Tibial artery (tissue), 4 donors: ENCODE measurements around the gene KRT85.

Source experiments
- DNase-seq, 2 donors: peaks; one replicate each; pipeline ENCODE4 v3.0.0-alpha.2; 2019
- H3K27ac ChIP-seq, 2 donors: fragments of 200-600 bp; sonication (generic) in 1 of 2; 1 replicate in 1 of 2; 2 replicates in 1 of 2; pipeline ENCODE4 v1.5.1; 2018 to 2019; ENCODE audit warnings: mild to moderate bottlenecking in 1 of 2
- H3K27me3 ChIP-seq, 2 donors: fragments of 200-600 bp; sonication (generic) in 1 of 2; one replicate each; pipeline versions ENCODE4 v1.5.1 to v1.6.0; 2016 to 2019
- H3K36me3 ChIP-seq, 3 donors: fragments of 200-600 bp; sonication (generic) in 2 of 3; one replicate each; pipeline ENCODE4 v1.5.1; 2016 to 2019; ENCODE audit warnings: mild to moderate bottlenecking in 2 of 3
- H3K4me1 ChIP-seq, 4 donors: fragments of 200-600 bp; sonication (generic) in 2 of 4; 1 replicate in 3 of 4; 2 replicates in 1 of 4; pipeline ENCODE4 v1.5.1; 2016 to 2019
- H3K4me3 ChIP-seq, 2 donors: fragments of 200-600 bp; sonication (generic) in 1 of 2; 1 replicate in 1 of 2; 2 replicates in 1 of 2; pipeline ENCODE4 v1.5.1; 2018 to 2019; ENCODE audit warnings: mild to moderate bottlenecking in 2 of 2
- H3K9me3 ChIP-seq, 3 donors: fragments of 200-600 bp; sonication (generic) in 1 of 3; one replicate each; pipeline ENCODE4 v1.5.1; 2016 to 2019
- intact Hi-C: fragments of 100-400 bp; cut with DNase I; formaldehyde crosslinking; loops from one replicate; pipeline ENCODE4 v1.15.0; 2023; ENCODE audit warnings: low total_unique reads
- TF ChIP-seq, protein P1 (sequence below), 2 experiments: fragments of 200-600 bp in 1 of 2; fragments of 450-650 bp in 1 of 2; IDR thresholded peaks; one replicate each; pipeline ENCODE4 v1.5.1; 2017 to 2019; ENCODE audit warnings: antibody characterized with exemption in 2 of 2, mild to moderate bottlenecking in 1 of 2, moderate library complexity in 1 of 2

The KRT85 gene

DNA sequence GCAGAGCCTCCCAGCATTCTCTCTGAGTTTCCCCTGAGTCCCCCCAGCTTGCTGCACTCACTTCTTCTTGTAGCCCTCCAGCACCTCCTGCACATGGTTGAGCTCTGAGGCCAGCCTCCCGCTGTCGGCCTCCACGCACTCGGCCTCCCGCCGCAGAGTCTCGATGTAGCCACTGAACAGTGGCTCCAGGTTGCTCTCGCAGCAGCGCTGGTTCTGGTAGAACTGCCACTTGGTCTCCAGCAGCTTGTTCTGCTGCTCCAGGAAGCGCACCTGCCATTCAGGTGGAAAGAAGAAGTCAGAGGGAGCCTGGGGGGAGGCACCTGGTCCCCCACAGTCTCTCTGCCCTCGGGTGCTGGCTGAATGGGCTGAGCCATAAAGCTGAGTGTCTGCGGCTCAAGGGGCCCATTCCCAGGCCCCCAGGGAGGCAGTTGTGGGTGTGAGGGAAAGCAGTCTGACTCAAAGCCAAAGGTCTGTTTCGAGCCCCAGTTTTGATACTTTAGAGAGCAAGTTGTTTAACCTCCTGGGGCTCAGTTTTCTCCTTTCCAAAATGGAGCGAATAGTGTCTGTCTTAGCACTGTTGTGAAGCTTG lies 2.3 kb downstream of the KRT85 start:
- intact Hi-C loops = no loop called here
- Histone ChIP-seq H3K36me3 (no peaks in the 10 kb centered on the region), H3K27ac (no peak overlapping the region), H3K4me1 (no peaks in the 10 kb centered on the region), H3K9me3 (no peaks in the 10 kb centered on the region), H3K4me3 (no peak overlapping the region), H3K27me3 (peaks cover 0 to 11% of the 10 kb centered on the region in 2 donors)
- DNase-seq = no peak
- TF ChIP-seq, protein P1, sequence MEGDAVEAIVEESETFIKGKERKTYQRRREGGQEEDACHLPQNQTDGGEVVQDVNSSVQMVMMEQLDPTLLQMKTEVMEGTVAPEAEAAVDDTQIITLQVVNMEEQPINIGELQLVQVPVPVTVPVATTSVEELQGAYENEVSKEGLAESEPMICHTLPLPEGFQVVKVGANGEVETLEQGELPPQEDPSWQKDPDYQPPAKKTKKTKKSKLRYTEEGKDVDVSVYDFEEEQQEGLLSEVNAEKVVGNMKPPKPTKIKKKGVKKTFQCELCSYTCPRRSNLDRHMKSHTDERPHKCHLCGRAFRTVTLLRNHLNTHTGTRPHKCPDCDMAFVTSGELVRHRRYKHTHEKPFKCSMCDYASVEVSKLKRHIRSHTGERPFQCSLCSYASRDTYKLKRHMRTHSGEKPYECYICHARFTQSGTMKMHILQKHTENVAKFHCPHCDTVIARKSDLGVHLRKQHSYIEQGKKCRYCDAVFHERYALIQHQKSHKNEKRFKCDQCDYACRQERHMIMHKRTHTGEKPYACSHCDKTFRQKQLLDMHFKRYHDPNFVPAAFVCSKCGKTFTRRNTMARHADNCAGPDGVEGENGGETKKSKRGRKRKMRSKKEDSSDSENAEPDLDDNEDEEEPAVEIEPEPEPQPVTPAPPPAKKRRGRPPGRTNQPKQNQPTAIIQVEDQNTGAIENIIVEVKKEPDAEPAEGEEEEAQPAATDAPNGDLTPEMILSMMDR (IDR thresholded peaks at IDR 0.05) = no peak

DNA sequence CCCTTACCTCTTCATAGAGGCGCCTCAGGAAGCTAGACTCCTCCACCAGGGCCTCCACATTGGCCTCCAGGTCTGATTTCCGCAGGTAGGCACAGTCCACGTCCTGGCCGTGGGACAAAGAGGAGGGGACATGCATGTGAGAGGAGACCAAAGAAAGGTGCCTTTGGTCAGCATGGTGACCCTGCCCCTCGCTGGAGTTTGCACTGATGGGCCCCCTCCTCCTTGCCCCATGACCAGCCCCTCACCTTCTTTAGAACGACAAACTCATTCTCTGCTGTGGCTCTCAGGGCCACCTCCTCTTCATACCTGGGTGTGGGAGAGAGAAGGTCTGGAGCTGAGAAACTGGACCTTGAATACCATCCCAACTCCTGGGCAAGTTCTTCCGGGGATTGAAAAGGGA lies 3.2 kb downstream of the KRT85 start:
- Histone ChIP-seq H3K4me3 (no peak overlapping the region), H3K27me3 (peaks cover 0 to 16% of the 10 kb centered on the region in 2 donors), H3K36me3 (no peaks in the 10 kb centered on the region), H3K4me1 (no peaks in the 10 kb centered on the region), H3K9me3 (no peaks in the 10 kb centered on the region), H3K27ac (no peak overlapping the region)
- intact Hi-C loops = no loop called here
- TF ChIP-seq, protein P1 (IDR thresholded peaks at IDR 0.05) = no peak
- no peak for DNase-seq

DNA sequence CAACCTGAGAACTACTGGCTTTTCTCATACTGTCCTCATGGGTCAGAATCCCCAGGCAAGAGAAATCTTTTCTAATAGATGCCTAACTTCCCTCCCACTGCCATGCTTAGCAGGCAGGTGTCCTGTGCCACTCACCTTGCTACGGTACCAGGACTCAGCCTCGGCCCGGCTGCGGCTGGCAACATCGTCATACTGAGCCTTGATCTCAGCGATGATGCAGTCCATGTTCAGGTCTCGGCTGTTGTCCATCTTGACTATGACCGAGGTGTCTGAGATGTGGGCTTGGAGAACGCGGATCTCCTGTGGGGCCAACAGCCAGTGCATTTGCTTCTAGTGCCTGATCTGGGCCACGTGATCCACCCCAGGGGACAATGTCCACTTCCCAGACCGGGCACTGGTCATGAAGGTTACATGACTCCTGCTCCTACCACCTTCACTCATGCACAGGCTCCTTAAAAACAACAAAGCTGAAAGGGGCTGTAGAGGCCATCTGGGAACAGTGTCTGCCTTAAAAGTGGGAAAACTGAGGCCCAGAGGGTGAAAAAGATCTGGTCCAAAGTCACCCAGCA lies 4.1 kb downstream of the KRT85 start:
- DNase-seq = no peak
- Histone ChIP-seq H3K27me3 (peaks cover 0 to 19% of the 10 kb centered on the region in 2 donors), H3K9me3 (no peaks in the 10 kb centered on the region), H3K27ac (no peak overlapping the region), H3K36me3 (no peaks in the 10 kb centered on the region), H3K4me3 (no peak overlapping the region), H3K4me1 (no peaks in the 10 kb centered on the region)
- intact Hi-C loops = no loop called here
- TF ChIP-seq, protein P1 (IDR thresholded peaks at IDR 0.05) = no peak

DNA sequence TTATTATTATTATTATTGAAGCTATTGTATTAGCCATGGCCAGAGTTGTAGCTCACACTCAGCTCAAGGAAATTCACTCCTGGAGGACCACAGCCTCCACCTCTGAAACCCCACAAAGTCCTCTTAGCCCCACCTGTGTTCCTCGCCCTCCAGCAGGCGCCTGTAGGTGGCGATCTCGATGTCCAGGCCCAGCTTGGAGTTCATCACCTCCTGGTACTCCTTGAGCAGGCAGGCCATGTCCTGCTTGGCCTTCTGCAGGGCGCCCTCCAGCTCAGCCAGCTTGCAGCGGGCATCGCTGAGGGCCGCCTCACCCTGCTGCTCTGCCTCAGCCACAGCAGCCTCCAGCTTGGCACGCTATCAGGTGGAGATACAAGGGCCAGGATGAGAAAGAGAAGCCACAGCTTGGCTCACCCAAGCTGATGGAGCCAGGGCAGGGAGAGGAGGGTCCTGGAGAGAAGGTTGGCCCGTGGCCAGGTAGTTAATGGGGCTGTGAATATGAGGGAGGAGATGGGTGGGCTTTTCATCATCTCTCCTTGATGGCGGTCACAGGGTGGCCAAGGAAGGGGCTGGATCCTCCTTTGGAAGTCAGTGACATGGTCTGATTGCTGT lies 5.1 kb downstream of the KRT85 start:
- Histone ChIP-seq H3K27ac (no peak overlapping the region), H3K36me3 (no peaks in the 10 kb centered on the region), H3K27me3 (peaks cover 0 to 22% of the 10 kb centered on the region in 2 donors), H3K4me1 (no peaks in the 10 kb centered on the region), H3K4me3 (no peak overlapping the region), H3K9me3 (no peaks in the 10 kb centered on the region)
- peak in 1 of 2 donors; percentile 56 for DNase-seq
- intact Hi-C loops = no loop called here
- TF ChIP-seq, protein P1 (IDR thresholded peaks at IDR 0.05) = no peak

DNA sequence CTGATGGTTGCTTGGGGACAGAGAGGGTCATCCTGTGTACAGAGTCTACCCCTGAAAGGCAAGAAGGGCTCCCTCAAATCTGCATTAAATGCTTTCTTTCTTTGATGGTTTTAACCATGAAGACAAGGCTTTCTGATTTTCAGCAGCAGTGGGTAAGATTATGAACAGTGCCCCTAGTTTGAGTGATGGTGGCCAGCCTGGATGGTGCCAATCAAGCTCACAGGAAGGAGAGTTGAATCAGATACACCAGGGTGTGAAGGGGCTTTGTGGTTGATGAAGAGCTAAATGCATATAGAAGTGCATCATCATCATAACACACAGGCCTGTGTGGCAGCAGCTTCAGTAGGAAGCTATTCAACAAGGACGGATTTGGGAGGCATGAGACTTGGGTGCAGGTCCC lies 5.7 kb downstream of the KRT85 start:
- no peaks in the 10 kb centered on the region for H3K4me1 ChIP-seq
- H3K27me3 ChIP-seq = peaks cover 0 to 28% of the 10 kb centered on the region in 2 donors
- H3K27ac ChIP-seq = no peak overlapping the region
- intact Hi-C loops = no loop called here
- peak; percentile 5 to 12 for DNase-seq
- H3K4me3 ChIP-seq = no peak overlapping the region
- H3K9me3 ChIP-seq = no peaks in the 10 kb centered on the region
- TF ChIP-seq, protein P1 (IDR thresholded peaks at IDR 0.05) = no peak
- H3K36me3 ChIP-seq = no peaks in the 10 kb centered on the region
